ENCODE results near the gene MESP2. TPM values are rescaled to one million over a fixed set of nuclear protein-coding genes. Genes with fewer than 3 reads are reported as not detected.

Gene MESP2
- total and polyA plus RNA-seq, 9 of the 15 experiments (the other 6 are each of a cell fraction or from before 2014, with no cell fraction given) = 0.08 to 0.82 (median 0.37) TPM

DNA sequence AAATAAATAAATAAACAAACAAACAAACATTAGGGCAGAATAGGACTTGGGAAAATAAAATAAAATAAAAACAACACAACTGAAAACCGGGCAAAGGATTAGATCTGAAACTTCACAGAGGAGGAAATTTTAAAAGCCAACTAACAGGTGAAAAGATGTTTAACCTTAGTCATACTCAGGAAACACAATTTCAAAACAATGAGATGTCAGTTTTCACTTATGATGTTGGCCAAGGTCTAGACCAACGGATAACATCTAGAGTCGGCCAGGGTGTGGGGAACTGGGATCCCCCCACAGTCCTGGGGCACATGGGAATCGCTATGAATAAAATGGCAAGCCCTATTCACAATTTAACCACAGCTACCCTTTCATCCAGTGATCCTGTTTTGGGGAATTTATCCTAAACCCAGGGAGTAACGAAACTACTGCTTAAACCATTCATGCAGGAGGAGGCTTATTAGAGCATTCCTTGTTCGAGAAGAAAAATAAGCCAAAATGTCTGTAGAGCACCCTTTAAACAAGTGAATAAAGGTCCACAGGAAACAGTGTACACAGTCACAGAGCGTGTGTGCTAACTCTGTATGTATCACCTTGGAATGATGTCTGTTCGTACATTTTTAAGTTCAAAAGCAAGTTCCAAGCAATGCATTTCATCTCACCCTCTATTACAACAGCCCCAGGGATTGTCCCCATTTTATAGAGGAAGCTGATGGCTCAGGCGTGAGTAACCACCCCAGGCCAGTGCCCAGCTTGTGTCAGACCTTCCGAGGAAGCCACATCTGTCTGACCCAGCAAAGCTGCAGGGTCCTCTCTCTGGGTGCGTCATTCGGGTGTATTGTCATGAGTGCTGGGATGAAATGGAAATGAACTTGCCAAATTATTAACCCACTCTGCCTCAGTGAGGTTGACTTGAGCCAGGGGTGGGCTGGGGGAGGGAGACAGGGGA is 44.8 kb downstream of the MESP2 start (continued):
- no peak for TF ChIP-seq RBM25 (IDR thresholded peaks at IDR 0.05; ENCODE audit: low read depth, low read length, severe bottlenecking)
- 0 out of 2 replicates have a peak, but pooled peaks have one; percentile 6 for TF ChIP-seq EP300 (IDR thresholded peaks at IDR 0.05; ENCODE audit: low read length)
- TF ChIP-seq FOXJ3 (CRISPR knock-in tag; IDR thresholded peaks at IDR 0.05) = no peak
- TF ChIP-seq ZNF316 (IDR thresholded peaks at IDR 0.05) = peak; percentile 90
- TF ChIP-seq LEF1 (IDR thresholded peaks at IDR 0.05) = peak; percentile 48; the same call in 1 of the 2 replicates
- TF ChIP-seq BCOR (IDR thresholded peaks at IDR 0.05) = 0 out of 2 replicates have a peak, but pooled peaks have one; percentile 22
- no peak for TF ChIP-seq EZH2 (IDR thresholded peaks at IDR 0.05; ENCODE audit: borderline replicate concordance, low read depth, low read length)

- intact Hi-C loops (cut with micrococcal nuclease) (loop anchor here (5.0 kb wide), 1 partner anchor 60 kb away; no protein-coding TSS in a partner anchor), in situ Hi-C loops (cut with MboI) (no loop called here)
- no peaks in the 10 kb centered on the region for H3K9me1 ChIP-seq (ENCODE audit: control insufficient read depth, insufficient read depth, low read length)
- H3K9ac ChIP-seq (ENCODE audit: insufficient read depth in 1 of 2, low read depth in 2 of 2, low read length in 2 of 2) = no peak overlapping the region
- peaks cover 3 to 9% of the 10 kb centered on the region in 2 experiments; a peak in 3 of 5 replicates for H3K4me1 ChIP-seq (replicated peaks in 1 of 2; ENCODE audit: control insufficient read depth in 2 of 2, insufficient read depth in 2 of 2, low read length in 2 of 2)
- FAIRE-seq = no peak
- WGBS (ENCODE audit: insufficient coverage, low coverage, missing lambda C conversion rate) = 34% methylated on average over 11 of the region's 11 CpGs
- H3K9me3 ChIP-seq (replicated peaks; ENCODE audit: control insufficient read depth, insufficient read depth, low read depth, low read length) = no peaks in the 10 kb centered on the region
- CTCF ChIA-PET (ENCODE audit: low intra/inter-chr PET ratio) = no interaction called here
- POLR2A ChIA-PET = no interaction called here
- H3K27ac ChIP-seq (ENCODE audit: extremely low read depth, low read depth, low read length) = no peak overlapping the region
- H2AFZ ChIP-seq (ENCODE audit: low read depth, low read length) = peak overlapping the region; percentile 34; the same call in 1 of the 2 replicates
- BruUV-seq (replicated peaks) = no TSS peak
- no peaks in the 10 kb centered on the region for H3K36me3 ChIP-seq (ENCODE audit: control insufficient read depth, insufficient read depth, low read length)
- no peak; the same call in 2 of the 3 replicates for ATAC-seq
- H4K20me1 ChIP-seq (replicated peaks; ENCODE audit: control insufficient read depth, insufficient read depth, low read length) = no peaks in the 10 kb centered on the region
- no peak overlapping the region for H3K4me2 ChIP-seq (ENCODE audit: insufficient read depth, low read length)
- DNase-seq (ENCODE audit: extremely low read depth in 1 of 4, low spot score in 3 of 4) = no peak
- H3K27me3 ChIP-seq (ENCODE audit: control insufficient read depth in 2 of 2, insufficient read depth in 2 of 2, low read length in 2 of 2) = no peaks in the 10 kb centered on the region
- no peak overlapping the region for H3K4me3 ChIP-seq
- H3K79me2 ChIP-seq (ENCODE audit: control insufficient read depth, insufficient read depth, low read length) = no peaks in the 10 kb centered on the region
- no peak for TF ChIP-seq ELK3 (CRISPR knock-in tag; IDR thresholded peaks at IDR 0.05)
- no peak for TF ChIP-seq ELK1 (CRISPR knock-in tag; IDR thresholded peaks at IDR 0.05)
- no peak for TF ChIP-seq ZBTB43 (CRISPR knock-in tag; IDR thresholded peaks at IDR 0.05)
- TF ChIP-seq NONO (IDR thresholded peaks at IDR 0.05; ENCODE audit: low read depth in 2 of 2, low read length in 1 of 2) = no peak
- no peak for TF ChIP-seq ELF1 (tag; IDR thresholded peaks at IDR 0.05)
- TF ChIP-seq ZNF347 (CRISPR knock-in tag; IDR thresholded peaks at IDR 0.05; ENCODE audit: low read depth) = no peak
- TF ChIP-seq ZNF324 (CRISPR knock-in tag; IDR thresholded peaks at IDR 0.05) = no peak
- no peak for TF ChIP-seq JUN (IDR thresholded peaks at IDR 0.05; ENCODE audit: borderline replicate concordance, low read depth, low read length)
- TF ChIP-seq JUN (CRISPR knock-in tag; IDR thresholded peaks at IDR 0.05; ENCODE audit: borderline replicate concordance) = no peak
- TF ChIP-seq, protein P1, sequence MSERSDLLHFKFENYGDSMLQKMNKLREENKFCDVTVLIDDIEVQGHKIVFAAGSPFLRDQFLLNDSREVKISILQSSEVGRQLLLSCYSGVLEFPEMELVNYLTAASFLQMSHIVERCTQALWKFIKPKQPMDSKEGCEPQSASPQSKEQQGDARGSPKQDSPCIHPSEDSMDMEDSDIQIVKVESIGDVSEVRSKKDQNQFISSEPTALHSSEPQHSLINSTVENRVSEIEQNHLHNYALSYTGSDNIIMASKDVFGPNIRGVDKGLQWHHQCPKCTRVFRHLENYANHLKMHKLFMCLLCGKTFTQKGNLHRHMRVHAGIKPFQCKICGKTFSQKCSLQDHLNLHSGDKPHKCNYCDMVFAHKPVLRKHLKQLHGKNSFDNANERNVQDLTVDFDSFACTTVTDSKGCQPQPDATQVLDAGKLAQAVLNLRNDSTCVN (CRISPR knock-in tag; IDR thresholded peaks at IDR 0.05) = no peak
Observed at GRCh38 chr15:89822026-89822425, 45.9 kb downstream of the MESP2 start.
